Activated CD4-positive, alpha-beta T cell treated with anti-CD3 and anti-CD28 coated beads, Interleukin-2, Interleukin-4, amounts not matched to agents 100 ng/mL and 50 ng/mL, durations not matched to agents 16 hours and 8 hours (primary cell): ENCODE data around the gene DCTN3.

Experiments used
- DNase-seq: peaks from one replicate; pipeline ENCODE4 v3.0.0-alpha.2; 2020; ENCODE audit warnings: low spot score

The DCTN3 gene

DNA sequence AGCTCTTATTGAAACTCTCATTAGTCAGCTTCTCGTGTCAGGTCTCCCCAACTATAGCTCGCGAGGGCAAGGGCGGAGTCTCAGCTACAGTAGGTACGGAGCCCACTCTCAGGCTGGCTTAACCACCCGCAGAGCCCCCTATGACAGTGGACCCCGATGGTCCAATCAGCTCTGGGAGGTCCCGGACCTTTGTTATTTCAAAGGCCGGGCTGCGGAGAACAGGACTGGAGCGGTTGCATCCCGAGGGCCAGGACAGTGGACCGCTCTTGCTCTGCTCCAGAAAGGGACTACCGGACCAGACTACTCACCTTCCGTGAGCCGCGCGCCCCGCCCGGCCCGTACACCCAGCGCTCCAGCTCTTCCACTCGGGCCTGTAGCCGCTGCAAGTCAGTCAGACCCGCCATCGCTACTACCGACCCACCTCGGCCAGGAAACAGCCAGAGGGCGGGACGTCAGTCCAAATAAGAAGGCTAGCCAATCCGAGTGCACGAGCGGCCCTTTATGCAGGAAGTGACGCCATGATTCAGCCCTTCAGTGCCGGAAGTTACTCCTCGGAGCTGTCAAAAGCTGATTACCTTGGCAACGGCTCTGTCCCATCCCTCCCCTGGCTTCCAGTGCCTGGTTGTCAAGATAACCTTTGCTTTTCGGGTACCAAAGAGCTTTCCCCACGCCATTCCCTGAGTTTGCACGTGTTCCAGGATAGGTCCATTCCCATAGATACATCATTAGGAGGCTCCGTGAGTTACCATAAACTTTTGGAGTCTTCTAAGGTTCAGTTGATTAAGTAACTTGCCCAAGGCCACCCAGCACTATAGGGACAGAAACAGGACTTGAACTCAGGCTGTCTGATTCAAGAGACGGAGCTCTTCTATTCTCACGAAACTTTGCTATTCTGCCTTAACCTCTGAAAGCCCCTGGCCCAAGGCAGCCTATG, at the start of gene DCTN3:
Gene DCTN3, minus strand, starts transcription at position 435 of the 934 bp plus-strand sequence. Its CDS starts 31 bp downstream, at position 404.
- peak; percentile 96 for DNase-seq

DNA sequence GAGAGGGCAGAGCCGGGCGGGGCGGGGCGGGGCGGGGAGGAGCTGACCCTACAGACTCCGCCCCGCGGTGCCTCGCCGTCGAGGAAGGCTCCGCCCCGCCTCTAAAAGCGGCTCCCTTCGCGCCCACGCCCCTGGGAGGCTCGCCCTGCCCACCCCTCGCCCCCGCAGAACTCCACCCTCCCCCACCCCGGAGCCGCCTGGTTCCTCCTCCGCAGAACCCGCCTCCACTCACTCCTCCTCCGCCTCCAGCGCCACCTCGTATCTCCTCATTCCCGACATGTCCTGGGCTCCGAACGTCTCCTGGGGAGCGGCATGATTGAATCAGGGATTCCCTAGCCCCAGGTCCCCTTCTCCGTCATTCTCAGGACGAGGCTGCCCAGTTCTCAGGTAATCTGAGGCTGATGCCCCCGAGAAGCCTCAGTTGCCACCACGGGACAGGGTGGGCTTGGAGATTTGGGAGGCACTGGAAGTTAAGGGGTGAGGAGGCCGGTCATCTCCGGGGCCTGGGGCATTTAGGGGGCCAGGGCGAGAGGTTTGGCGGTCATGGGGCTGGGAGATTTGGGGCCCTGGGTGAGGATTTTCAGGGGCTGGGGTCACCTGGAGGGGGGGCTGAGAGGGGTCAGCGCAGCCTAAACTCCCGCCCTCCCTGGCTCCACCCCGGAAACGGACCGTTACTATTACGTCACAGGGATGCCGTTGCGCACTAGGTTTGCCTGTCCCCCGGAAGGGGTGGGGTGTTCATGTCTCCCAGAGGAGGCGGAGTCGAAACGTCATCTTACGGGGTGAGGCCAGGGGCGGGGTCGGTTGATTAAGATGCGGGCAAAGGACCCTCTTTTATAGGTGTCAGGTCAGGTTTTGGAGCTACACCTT, 45.3 kb upstream of the DCTN3 start:
- peak; percentile 86 for DNase-seq

DNA sequence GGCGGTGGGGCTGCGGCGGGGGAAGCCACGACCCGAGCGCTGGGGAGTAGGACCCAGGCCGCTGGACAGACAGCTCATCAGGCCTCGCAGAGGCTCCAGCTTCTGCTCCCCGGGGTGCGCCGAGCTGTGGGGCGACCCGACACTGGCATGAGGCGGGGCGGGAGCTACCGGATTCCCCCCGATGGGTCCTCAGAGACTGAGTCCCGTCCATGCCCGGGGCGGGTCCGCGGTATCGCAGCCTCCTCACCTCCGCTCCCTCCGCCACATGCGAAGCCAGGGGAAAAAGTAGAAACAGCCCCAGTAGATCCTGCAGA, 44.7 kb upstream of the DCTN3 start:
- no peak for DNase-seq

DNA sequence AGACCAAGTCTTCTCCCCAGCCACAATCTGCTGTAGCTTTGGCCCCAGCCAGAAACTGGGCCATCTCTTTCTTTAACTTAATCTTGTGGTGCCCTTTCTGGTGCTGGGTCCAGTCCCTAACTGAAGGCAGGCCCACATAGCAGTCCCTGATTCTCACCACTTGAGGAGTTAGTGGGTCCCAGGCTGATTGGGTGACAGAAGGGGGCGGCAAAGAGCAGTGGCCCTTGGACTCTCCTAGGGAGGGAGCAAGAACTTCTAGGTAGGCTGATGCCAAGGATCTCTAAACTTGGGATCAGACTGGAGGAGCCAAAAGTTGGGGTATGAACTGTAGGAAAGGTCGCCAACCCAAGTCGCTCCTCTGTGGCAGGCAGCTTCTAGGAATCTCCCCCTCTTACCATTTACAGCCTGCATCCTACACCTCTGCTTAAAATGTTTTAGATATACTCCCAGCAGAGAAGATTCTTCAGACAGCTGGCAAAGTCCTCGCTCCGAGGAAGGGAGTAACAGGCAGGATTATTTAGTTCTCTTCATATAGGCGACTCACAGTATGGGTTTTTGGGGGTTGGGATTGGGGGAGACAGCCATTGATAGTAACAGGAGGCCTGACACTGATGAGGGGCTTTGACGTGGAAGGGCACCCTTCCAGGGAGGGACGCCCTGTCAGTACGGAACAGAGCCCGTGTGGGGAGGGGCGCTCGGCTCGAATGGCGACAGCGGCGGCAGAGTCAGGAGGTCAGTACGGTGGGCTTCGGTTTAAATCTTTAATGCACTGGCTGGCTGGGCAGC, 44.2 kb upstream of the DCTN3 start:
- peak; percentile 74 for DNase-seq

DNA sequence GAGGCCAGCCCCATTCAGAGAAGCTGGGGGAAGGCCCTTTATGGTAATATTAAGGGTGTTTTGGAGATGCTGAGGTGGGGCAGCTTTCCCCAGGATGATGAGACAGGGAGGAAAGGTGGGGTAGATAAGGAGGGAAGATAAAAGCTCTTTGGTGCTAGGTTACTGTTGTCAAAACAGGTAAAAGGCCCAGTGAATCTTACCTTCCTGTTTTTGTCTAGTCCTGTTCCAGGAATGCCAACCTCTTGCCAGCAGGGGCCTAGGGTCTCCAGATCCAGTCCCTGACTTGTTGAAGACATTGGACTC, 43.0 kb upstream of the DCTN3 start:
- DNase-seq, result no peak

DNA sequence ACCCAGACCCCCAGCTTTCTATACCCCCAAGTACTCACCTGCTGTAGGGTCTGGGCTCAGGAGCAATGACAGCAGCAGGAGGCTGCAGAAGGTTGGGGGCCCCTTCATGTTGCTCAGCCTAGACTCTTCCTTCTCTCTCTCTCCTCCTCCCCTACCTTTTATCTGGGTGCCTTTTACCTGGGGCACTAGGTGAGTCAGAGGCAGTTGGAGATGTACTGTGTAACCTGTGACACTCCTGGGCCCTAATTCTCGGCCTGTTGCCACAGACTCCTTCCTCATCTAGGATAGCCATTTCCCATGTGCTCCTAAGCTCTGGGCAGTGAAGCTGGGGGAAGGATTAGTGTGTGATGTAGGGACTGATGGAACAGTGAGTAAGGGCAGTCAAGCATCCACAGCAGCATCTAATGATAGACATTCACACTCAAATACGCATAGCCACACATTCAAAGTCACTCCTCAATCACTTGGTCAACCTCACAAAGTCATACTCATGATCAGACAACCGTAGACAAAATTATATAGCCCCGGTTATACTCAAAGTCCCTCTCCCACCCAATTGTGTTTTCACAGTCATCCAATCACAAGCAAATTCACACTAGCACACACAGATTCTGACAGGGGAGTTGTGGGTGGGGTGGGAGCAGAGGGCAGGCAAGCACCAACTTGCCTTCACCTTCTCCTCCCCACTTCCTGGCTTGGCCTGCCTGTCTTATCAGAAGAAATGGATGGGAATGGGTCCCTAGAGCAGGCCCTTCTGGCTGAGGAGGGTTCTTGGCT, 42.4 kb upstream of the DCTN3 start, which contains the start of gene CCL27:
Gene CCL27, minus strand, starts transcription at position 132 of the 777 bp plus-strand sequence. Its CDS starts 24 bp downstream, at position 108.
- DNase-seq, result no peak

DNA sequence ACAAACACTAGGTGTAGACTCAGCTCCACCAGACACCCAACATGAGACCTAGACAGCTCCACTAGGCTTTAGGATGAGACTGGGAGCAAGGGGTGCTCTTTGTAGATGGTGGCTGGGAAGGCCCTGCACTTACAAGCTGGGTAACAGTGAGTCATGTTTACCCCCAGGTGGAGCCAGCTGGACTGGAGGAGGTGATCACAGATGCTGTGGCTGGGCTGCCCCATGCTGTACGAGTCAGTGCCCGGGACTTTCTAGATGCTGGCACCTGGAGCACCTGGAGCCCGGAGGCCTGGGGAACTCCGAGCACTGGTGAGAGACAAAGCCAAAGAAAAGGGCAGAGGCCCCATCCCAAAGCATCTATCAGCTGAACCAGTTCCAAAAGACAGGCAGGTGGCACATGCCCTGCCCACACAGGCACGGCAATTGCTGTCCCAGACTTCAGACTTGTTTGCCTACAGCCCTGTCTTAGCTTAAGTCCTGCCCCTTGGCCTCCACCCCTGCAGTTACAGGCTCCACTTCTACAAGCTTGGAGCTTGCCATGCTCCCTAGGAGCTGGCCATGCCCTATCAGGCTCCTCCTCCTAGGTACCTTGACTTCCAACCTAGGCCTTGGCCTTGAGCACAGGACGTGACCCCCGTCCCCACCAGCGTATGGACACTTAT, 39.4 kb upstream of the DCTN3 start:
- no peak for DNase-seq

DNA sequence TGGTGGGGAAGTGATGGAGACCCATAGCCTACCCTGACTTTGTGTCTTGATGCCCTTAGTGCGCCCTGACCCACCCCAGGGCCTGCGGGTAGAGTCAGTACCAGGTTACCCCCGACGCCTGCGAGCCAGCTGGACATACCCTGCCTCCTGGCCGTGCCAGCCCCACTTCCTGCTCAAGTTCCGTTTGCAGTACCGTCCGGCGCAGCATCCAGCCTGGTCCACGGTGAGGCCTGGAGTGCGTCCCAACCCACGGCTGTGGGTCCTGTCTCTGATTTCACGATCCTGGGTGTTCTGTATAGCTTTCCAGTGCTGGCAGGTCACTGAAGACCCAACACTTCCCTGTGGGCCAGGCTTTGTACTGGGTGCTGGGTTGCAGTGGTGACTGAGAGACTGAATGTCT, 38.2 kb upstream of the DCTN3 start:
- no peak for DNase-seq

DNA sequence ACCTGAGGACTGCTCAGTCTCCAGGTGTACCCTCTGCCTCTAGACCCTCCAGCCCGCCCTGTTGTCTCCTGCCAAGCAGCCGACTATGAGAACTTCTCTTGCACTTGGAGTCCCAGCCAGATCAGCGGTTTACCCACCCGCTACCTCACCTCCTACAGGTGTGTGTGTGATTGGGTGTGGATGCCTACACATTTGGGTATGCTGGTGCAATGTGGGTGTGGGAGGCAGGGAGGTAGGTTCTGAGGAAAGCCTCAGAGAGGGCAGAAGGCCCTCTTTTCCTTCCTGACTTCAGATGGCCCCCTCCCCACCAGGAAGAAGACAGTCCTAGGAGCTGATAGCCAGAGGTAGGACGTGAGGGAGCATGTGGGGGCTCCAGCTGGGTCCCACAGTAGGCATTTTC, 36.7 kb upstream of the DCTN3 start:
- DNase-seq, result no peak

DNA sequence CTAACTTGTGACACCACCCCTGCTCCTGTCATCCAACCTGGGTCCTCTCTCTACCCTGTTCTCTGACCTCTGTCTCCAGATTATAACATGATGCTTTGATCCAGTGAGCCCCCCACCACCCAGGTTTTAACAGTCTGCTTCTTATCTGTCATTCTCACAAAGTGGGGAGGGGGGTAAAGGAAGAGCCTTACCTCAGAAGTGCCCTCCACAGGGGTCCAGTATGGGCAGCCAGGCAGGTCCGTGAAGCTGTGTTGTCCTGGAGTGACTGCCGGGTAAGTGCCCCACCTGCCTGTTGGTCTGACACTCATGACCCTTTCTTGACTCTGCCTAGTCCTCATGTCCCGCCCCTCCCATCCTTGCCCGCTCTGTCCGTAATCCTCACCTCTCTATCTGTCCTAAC, 35.1 kb upstream of the DCTN3 start:
- no peak for DNase-seq

DNA sequence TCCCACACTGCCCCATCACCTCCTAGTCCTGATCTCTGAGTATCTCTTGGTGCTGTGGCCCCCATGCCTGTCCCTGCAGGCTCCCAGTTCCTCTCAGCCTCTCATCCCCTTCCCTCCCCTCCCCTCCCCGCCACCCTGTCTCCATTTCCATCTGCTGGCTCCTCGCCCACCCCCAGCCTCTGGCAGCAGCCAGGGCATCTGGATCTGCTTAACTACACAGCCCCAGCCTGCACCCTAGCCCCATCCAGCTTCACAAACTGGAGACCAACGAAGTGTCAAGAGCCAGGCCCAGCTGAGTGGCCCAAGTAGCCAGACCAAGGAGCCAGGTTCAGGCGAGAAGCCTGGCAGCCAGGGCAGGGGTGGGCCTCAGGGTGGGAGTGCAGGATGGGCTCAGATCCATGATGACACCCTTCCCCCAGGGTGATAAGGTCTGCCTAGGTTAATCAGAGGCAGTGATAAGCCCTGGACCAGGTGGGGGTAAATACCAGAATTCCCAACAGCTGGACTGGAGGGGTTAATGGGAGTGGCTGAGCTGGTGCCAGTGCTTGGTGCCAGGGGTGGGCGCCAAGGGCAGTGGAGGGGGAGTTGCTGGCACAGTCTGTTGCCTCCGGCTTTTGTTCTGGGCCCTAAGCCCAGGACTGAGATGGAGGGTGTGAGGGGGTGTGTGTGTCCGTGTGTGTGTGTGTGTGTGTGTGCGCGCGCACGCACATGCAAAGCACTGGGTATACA, 34.2 kb upstream of the DCTN3 start:
- DNase-seq, result no peak

DNA sequence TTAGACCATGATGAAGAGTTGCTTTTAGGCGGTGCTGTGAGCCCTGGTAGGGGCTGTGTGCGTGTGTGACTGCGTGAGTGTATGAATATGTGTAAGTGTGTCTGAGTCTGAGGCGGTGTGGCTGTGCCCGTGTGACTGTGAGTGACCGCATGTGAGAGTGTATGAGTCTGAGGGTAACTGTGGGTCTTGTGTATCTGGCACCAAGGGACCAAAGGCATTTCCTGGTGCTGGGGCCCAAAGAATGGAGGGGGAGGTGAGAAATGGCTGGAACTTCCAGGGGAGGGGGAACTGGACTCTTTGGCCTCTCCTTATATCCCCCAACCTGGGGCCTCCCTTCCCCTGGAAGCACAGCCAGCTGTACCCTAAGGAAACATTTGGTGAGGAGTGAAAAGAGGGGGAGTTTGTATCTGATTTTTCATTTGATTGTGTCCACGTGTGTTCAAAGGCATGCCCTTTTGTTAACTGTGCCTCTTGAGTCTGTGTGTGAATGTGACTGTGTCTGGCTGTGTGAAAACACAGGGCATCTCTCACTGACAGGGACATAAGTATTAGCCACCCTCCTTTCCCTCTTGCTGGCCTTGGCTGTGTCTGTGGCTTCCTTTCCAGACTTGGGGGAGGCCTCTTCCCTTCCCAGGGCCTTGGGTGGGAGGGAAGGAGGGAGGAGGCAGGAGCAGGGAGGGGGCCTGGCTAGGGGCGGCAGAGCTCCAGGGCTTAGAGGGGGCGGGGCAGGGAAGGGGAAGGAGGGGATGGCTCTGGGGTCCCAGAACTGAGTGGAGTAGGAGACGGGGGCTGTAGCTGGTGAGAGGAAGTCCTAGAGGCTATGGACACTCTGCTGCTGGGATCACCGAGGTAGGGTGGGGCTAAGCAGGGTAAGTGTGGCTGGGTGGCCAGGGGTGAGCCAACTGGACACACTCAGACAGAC, 33.1 kb upstream of the DCTN3 start:
- DNase-seq, result no peak

DNA sequence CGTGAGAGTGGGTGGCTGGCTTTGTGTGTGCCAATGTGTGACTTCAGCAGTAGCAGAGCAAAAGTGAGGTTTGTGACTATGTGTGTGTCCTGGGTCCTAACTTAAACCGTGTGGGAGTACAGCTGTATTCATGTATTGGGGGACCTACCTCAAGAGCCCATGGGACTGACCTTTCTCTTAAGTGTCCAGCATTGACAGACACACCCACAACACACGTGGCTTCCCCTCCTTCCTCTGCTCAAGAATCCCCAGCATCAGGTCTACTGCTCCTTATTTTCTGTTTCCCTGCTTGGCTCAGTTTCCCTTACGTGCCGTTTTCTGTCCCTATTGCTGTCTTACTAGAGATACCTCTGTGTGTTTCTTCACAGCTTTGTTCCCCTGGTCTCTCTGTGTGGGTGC, 32.3 kb upstream of the DCTN3 start:
- no peak for DNase-seq

DNA sequence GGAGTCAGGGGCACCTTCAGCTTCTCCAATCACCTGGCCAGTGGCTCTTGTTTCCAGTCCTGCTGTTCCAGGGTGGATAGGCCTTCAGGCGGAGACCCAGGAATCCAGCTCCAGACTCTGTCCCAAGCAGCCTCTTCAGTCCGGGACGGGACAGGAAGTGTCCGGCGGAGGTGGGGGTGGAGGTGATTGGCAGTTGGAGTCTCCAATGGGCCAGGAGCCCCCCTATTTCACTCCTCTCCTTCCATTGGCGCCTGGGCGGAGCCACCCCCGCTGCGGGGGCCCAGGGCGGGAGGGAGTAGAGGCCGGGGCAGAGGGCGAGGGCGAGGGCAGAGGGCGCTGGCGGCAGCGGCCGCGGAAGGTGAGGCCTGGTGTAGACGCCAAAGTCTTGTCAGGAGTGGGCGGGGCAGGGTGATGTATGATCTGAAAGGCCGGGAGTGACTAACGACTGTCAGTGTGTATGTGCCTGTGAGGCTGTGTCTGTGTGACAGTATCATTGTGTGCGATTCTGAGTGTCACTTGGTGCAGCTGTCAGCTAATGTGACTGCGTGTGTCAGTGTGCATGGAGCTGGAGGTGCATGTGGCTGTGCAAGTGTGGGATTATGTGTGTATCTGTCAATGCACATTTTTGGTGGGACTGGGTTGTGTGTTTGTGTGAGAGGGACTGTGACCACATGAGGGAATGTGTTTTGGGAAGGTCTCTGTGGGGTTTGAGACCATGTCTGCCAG, 31.7 kb upstream of the DCTN3 start, which contains the start of gene IL11RA:
Gene IL11RA, plus strand, starts transcription at position 310 of the 726 bp plus-strand sequence. CDS start 3,033 bp downstream, outside the sequence.
- DNase-seq, result peak; percentile 43

DNA sequence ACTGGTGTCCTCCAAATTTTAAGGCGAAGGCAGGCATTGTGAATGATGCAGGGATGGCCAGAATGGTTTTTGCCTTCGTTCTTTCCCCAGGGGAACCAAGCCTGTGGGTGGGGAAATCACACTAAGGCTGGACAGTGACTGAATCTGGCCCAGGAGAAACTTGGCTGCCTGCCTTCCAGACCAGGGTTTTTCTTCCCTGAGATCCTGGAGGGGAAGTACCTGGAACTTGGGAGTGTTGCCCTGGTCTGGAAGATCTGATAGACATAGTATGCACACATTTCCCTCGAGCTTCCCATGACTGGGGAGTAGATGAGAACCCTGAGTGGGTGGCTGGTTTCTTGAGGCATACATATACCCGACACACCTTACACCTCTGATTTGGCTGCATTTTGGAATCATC, 31.0 kb upstream of the DCTN3 start:
- no peak for DNase-seq

DNA sequence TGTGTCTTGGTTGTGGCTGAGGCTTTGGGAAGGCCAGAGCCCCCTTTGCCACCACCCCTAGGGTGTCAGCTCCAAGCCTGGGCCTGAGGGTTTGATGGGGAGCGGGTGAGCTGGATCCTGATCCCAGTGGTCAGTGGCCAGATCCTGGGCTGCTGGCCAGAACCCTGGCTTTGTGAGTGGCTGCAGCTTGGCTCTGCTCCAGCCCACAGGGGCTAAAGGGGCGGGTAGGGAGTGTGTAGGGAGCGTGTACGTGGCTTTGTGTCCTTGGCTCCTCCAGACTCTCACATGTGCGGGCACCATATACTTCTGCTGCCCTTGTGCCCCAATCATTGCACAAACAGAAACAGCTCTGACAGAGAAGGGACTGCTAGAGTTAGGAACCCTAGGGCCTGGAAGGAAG, 30.5 kb upstream of the DCTN3 start:
- DNase-seq, result no peak

DNA sequence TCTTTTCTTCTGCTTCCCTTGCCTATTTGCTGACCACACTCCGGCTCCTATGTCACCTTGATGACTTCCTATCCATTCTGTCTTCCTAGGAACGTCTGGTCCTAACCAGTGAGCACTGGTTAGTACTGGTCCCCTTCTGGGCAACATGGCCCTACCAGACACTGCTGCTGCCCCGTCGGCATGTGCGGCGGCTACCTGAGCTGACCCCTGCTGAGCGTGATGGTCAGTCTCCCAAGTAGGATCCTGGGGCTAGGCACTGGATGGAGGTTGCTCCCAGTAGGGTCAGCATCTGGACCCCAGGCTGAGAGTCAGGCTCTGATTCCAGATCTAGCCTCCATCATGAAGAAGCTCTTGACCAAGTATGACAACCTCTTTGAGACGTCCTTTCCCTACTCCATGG, 28.4 kb upstream of the DCTN3 start:
- no peak for DNase-seq

DNA sequence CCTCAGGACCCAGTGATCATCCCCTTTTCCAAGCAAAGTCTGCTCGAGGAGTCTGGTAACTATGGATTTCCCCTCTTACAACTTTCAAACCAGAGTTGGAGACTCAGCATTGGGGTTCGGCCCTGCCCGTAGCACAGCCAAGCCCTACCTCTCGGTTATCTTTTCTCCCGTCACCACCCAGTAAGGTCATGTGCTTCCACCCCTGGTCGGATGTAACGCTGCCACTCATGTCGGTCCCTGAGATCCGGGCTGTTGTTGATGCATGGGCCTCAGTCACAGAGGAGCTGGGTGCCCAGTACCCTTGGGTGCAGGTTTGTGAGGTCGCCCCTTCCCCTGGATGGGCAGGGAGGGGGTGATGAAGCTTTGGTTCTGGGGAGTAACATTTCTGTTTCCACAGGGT, 27.4 kb upstream of the DCTN3 start:
- DNase-seq, result no peak

DNA sequence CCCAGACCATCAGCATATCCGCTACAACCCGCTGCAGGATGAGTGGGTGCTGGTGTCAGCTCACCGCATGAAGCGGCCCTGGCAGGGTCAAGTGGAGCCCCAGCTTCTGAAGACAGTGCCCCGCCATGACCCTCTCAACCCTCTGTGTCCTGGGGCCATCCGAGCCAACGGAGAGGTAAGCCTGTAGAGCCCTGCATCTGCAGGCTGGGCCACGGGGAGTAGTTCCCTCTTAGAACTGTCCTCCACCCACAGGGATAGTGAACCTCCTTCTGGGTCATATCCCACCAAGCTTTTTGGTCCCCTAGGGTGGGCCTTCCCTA, 26.7 kb upstream of the DCTN3 start:
- no peak for DNase-seq
